GM13977 (cell line): ENCODE measurements around the gene TAC3.

Experiments
- DNase-seq: peaks from one replicate; pipeline ENCODE4 v3.0.0; 2012; ENCODE audit warnings: low spot score
- CTCF ChIP-seq: IDR thresholded peaks from 2 replicates; pipeline ENCODE4 v1.5.1; 2012; ENCODE audit warnings: mild to moderate bottlenecking, control low read depth; ENCODE audit not compliant: insufficient read depth; ENCODE audit errors: extremely low read depth, missing control alignments
- in situ Hi-C: fragments of 300-500 bp; cut with MboI; formaldehyde crosslinking; loops from one replicate; pipeline ENCODE4 v1.12.0; 2022; ENCODE audit warnings: low sequenced_read_pairs, low pct_unique_long_range_greater_than_20kb, mixed read lengths, inconsistent platforms; ENCODE audit not compliant: unreplicated experiment

TAC3 gene

GRCh38 chr12:57039016-57039798 is 22.9 kb upstream of the TAC3 start:
- in situ Hi-C loops: no loop called here
- TF ChIP-seq CTCF: no peak
- no peak for DNase-seq

GRCh38 chr12:57037264-57037663 is 20.9 kb upstream of the TAC3 start:
- TF ChIP-seq CTCF: no peak
- in situ Hi-C loops: no loop called here
- no peak for DNase-seq

GRCh38 chr12:57033431-57033830 is 17.1 kb upstream of the TAC3 start:
- no peak for TF ChIP-seq CTCF
- in situ Hi-C loops: no loop called here
- no peak for DNase-seq

GRCh38 chr12:57031789-57032188 is 15.5 kb upstream of the TAC3 start:
- in situ Hi-C loops: no loop called here

GRCh38 chr12:57031138-57031725 is 14.9 kb upstream of the TAC3 start:
- in situ Hi-C loops: no loop called here
- TF ChIP-seq CTCF: peak; percentile 30
- peak; percentile 47 for DNase-seq

More at GRCh38 chr12:57031789-57032188, 15.5 kb upstream of the TAC3 start:
- no peak for DNase-seq
- TF ChIP-seq CTCF: no peak

GRCh38 chr12:57029457-57029856 is 13.1 kb upstream of the TAC3 start:
- in situ Hi-C loops: no loop called here
- DNase-seq: no peak
- no peak for TF ChIP-seq CTCF

- in situ Hi-C loops: no loop called here
- no peak for DNase-seq
- TF ChIP-seq CTCF: no peak
Observed at GRCh38 chr12:57027805-57028153, 11.4 kb upstream of the TAC3 start.
